Tibial artery (tissue), 4 donors: Measurements from ENCODE around the gene TDRD9.

Experiments
- DNase-seq, 2 donors: peaks; one replicate each; pipeline ENCODE4 v3.0.0-alpha.2; 2019
- H3K27ac ChIP-seq, 2 donors: fragments of 200-600 bp; sonication (generic) in 1 of 2; 1 replicate in 1 of 2; 2 replicates in 1 of 2; pipeline ENCODE4 v1.5.1; 2018 to 2019; ENCODE audit warnings: mild to moderate bottlenecking in 1 of 2
- H3K27me3 ChIP-seq, 2 donors: fragments of 200-600 bp; sonication (generic) in 1 of 2; one replicate each; pipeline versions ENCODE4 v1.5.1 to v1.6.0; 2016 to 2019
- H3K36me3 ChIP-seq, 3 donors: fragments of 200-600 bp; sonication (generic) in 2 of 3; one replicate each; pipeline ENCODE4 v1.5.1; 2016 to 2019; ENCODE audit warnings: mild to moderate bottlenecking in 2 of 3
- H3K4me1 ChIP-seq, 4 donors: fragments of 200-600 bp; sonication (generic) in 2 of 4; 1 replicate in 3 of 4; 2 replicates in 1 of 4; pipeline ENCODE4 v1.5.1; 2016 to 2019
- H3K4me3 ChIP-seq, 2 donors: fragments of 200-600 bp; sonication (generic) in 1 of 2; 1 replicate in 1 of 2; 2 replicates in 1 of 2; pipeline ENCODE4 v1.5.1; 2018 to 2019; ENCODE audit warnings: mild to moderate bottlenecking in 2 of 2
- H3K9me3 ChIP-seq, 3 donors: fragments of 200-600 bp; sonication (generic) in 1 of 3; one replicate each; pipeline ENCODE4 v1.5.1; 2016 to 2019
- CTCF ChIP-seq, 2 experiments: fragments of 200-600 bp in 1 of 2; fragments of 450-650 bp in 1 of 2; IDR thresholded peaks; one replicate each; pipeline ENCODE4 v1.5.1; 2017 to 2019; ENCODE audit warnings: antibody characterized with exemption in 2 of 2, mild to moderate bottlenecking in 1 of 2, moderate library complexity in 1 of 2
- intact Hi-C: fragments of 100-400 bp; cut with DNase I; formaldehyde crosslinking; loops from one replicate; pipeline ENCODE4 v1.15.0; 2023; ENCODE audit warnings: low total_unique reads

The TDRD9 gene

GRCh38 chr14:104064003-104064402 lies 135.7 kb downstream of the TDRD9 start:
- H3K27me3 ChIP-seq = peaks cover 0 to 27% of the 10 kb centered on the region in 2 donors
- no peak overlapping the region for H3K4me3 ChIP-seq
- intact Hi-C loops = no loop called here
- DNase-seq = no peak
- H3K36me3 ChIP-seq = no peaks in the 10 kb centered on the region
- TF ChIP-seq CTCF (IDR thresholded peaks at IDR 0.05) = no peak
- peaks cover 0 to 19% (median 12%) of the 10 kb centered on the region in 3 donors for H3K9me3 ChIP-seq
- H3K4me1 ChIP-seq = no peaks in the 10 kb centered on the region
- no peak overlapping the region for H3K27ac ChIP-seq

GRCh38 chr14:104066279-104066678 lies 138.0 kb downstream of the TDRD9 start:
- Histone ChIP-seq H3K36me3 (no peaks in the 10 kb centered on the region), H3K4me1 (no peaks in the 10 kb centered on the region), H3K27me3 (peaks cover 0 to 44% of the 10 kb centered on the region in 2 donors), H3K4me3 (no peak overlapping the region), H3K9me3 (peaks cover 0 to 19% (median 12%) of the 10 kb centered on the region in 3 donors), H3K27ac (no peak overlapping the region)
- no peak for TF ChIP-seq CTCF (IDR thresholded peaks at IDR 0.05)
- DNase-seq = no peak
- intact Hi-C loops = no loop called here

GRCh38 chr14:104066719-104067295 lies 138.6 kb downstream of the TDRD9 start:
- no peak for TF ChIP-seq CTCF (IDR thresholded peaks at IDR 0.05)
- H3K36me3 ChIP-seq = no peaks in the 10 kb centered on the region
- peaks cover 0 to 19% (median 12%) of the 10 kb centered on the region in 3 donors for H3K9me3 ChIP-seq
- H3K27ac ChIP-seq = no peak overlapping the region
- no peaks in the 10 kb centered on the region for H3K4me1 ChIP-seq
- intact Hi-C loops = no loop called here
- H3K4me3 ChIP-seq = no peak overlapping the region
- DNase-seq = no peak
- H3K27me3 ChIP-seq = peaks cover 0 to 44% of the 10 kb centered on the region in 2 donors

GRCh38 chr14:104069541-104069940 lies 141.3 kb downstream of the TDRD9 start:
- no peak for DNase-seq
- H3K27ac ChIP-seq = no peak overlapping the region
- TF ChIP-seq CTCF (IDR thresholded peaks at IDR 0.05) = no peak
- H3K4me1 ChIP-seq = no peaks in the 10 kb centered on the region
- intact Hi-C loops = no loop called here
- no peak overlapping the region for H3K4me3 ChIP-seq
- peaks cover 0 to 45% of the 10 kb centered on the region in 2 donors for H3K27me3 ChIP-seq
- peaks cover 0 to 27% (median 12%) of the 10 kb centered on the region in 3 donors for H3K9me3 ChIP-seq
- no peaks in the 10 kb centered on the region for H3K36me3 ChIP-seq

GRCh38 chr14:104072586-104072985 lies 144.3 kb downstream of the TDRD9 start:
- peaks cover 0 to 10% (median 0%) of the 10 kb centered on the region in 3 donors for H3K9me3 ChIP-seq
- no peaks in the 10 kb centered on the region for H3K36me3 ChIP-seq
- no peak for TF ChIP-seq CTCF (IDR thresholded peaks at IDR 0.05)
- intact Hi-C loops = no loop called here
- peaks cover 0 to under 1% (median 0%) of the 10 kb centered on the region in 4 donors for H3K4me1 ChIP-seq
- peaks cover 0 to 45% of the 10 kb centered on the region in 2 donors for H3K27me3 ChIP-seq
- H3K4me3 ChIP-seq = no peak overlapping the region
- DNase-seq = no peak
- H3K27ac ChIP-seq = no peak overlapping the region
